HepG2 (cell line): ENCODE measurements around the gene PGP.

ENCODE experiments used
- BHLHE40 ChIP-seq: IDR thresholded peaks from 2 replicates; pipeline ENCODE4 v1.6.1; 2011; ENCODE audit warnings: low read length, improper control_type of control experiment
- CC2D1A ChIP-seq: sonication (generic); formaldehyde crosslinking; IDR thresholded peaks from 2 replicates; pipeline ENCODE4 v1.8.1; 2023; ENCODE audit warnings: mild to moderate bottlenecking, missing genetic modification reagents
- U2AF2 ChIP-seq: fragments of 200-400 bp; formaldehyde crosslinking; IDR thresholded peaks from 2 replicates; pipeline ENCODE4 v1.6.1; 2017; ENCODE audit warnings: low read depth, mild to moderate bottlenecking, low read length
- ZNF879 ChIP-seq: sonication (generic); formaldehyde crosslinking; IDR thresholded peaks from 2 replicates; pipeline ENCODE4 v1.8.1; 2023; ENCODE audit warnings: missing genetic modification reagents
- TF ChIP-seq, protein P1 (sequence below): sonication (generic); formaldehyde crosslinking; IDR thresholded peaks from 2 replicates; pipeline ENCODE4 v1.4.0; 2020; ENCODE audit warnings: mild to moderate bottlenecking, missing genetic modification reagents
- TF ChIP-seq, protein P2 (sequence below): sonication (generic); formaldehyde crosslinking; IDR thresholded peaks from 2 replicates; pipeline ENCODE4 v1.8.0; 2022; ENCODE audit warnings: low read depth, missing genetic modification reagents
- TF ChIP-seq, protein P3 (sequence below): sonication (generic); formaldehyde crosslinking; IDR thresholded peaks from 2 replicates; pipeline ENCODE4 v1.8.1; 2023; ENCODE audit warnings: missing genetic modification reagents, inconsistent platforms, borderline replicate concordance

DNA sequence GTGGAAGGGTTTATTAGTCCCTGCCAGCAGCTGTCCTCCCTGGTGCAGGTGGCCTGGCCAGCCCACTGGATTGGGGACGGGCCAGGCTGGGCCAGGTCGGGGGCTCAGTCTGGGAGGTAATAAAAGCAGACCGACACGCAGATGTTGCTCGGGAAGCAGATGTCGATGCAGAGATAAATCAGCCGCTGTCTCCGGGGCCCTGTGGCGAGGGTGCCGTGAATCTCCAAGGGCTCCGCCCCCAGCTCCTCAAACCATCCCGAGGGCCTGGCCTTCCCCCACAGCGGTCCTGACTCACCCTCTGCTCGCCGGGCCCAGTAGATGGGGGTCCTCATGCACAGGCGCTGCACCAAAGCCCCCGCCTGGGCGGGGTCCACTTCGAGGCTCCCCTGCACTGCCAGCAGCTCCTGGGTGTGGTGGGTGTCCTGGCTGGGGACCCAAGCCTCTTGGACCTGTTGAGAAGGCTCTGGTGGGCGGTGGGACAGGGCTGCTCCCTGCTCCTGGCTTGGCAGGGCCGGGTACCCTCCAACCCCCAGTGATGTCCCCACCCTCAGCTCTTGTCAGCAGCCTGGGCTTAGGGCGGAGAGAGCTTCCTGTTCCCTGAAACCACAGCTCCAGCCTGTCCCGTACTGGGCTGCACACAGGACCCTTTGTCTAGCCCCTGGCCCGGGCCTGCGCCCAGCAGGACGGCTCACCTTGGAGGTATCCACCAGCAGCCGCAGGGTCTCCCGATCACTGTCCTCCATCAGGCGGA, 5.2 kb downstream of the PGP start:
- TF ChIP-seq, protein P1, sequence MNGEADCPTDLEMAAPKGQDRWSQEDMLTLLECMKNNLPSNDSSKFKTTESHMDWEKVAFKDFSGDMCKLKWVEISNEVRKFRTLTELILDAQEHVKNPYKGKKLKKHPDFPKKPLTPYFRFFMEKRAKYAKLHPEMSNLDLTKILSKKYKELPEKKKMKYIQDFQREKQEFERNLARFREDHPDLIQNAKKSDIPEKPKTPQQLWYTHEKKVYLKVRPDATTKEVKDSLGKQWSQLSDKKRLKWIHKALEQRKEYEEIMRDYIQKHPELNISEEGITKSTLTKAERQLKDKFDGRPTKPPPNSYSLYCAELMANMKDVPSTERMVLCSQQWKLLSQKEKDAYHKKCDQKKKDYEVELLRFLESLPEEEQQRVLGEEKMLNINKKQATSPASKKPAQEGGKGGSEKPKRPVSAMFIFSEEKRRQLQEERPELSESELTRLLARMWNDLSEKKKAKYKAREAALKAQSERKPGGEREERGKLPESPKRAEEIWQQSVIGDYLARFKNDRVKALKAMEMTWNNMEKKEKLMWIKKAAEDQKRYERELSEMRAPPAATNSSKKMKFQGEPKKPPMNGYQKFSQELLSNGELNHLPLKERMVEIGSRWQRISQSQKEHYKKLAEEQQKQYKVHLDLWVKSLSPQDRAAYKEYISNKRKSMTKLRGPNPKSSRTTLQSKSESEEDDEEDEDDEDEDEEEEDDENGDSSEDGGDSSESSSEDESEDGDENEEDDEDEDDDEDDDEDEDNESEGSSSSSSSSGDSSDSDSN (CRISPR knock-in tag), result no peak
- TF ChIP-seq, protein P2, sequence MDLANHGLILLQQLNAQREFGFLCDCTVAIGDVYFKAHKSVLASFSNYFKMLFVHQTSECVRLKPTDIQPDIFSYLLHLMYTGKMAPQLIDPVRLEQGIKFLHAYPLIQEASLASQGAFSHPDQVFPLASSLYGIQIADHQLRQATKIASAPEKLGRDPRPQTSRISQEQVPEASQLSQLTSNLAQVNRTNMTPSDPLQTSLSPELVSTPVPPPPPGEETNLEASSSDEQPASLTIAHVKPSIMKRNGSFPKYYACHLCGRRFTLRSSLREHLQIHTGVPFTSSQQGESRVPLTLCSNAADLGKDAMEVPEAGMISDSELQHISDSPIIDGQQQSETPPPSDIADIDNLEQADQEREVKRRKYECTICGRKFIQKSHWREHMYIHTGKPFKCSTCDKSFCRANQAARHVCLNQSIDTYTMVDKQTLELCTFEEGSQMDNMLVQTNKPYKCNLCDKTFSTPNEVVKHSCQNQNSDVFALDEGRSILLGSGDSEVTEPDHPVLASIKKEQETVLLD (CRISPR knock-in tag), result no peak
- TF ChIP-seq BHLHE40, result no peak
- TF ChIP-seq U2AF2, result no peak
- TF ChIP-seq, protein P3, sequence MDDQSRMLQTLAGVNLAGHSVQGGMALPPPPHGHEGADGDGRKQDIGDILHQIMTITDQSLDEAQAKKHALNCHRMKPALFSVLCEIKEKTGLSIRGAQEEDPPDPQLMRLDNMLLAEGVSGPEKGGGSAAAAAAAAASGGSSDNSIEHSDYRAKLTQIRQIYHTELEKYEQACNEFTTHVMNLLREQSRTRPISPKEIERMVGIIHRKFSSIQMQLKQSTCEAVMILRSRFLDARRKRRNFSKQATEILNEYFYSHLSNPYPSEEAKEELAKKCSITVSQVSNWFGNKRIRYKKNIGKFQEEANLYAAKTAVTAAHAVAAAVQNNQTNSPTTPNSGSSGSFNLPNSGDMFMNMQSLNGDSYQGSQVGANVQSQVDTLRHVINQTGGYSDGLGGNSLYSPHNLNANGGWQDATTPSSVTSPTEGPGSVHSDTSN, result no peak
- no peak for TF ChIP-seq ZNF879 (CRISPR knock-in tag)
- TF ChIP-seq CC2D1A (CRISPR knock-in tag), result no peak
